Measurements from ENCODE around the gene ABCG4. TPM values are rescaled to one million over a fixed set of nuclear protein-coding genes. Genes with fewer than 3 reads are reported as not detected.
A peak's percentile ranks its signal among the peaks of the same experiment; 100 is the strongest.

ABCG4 gene
- total RNA-seq, 1 experiment from 2014 or later: 1.9 TPM

DNA sequence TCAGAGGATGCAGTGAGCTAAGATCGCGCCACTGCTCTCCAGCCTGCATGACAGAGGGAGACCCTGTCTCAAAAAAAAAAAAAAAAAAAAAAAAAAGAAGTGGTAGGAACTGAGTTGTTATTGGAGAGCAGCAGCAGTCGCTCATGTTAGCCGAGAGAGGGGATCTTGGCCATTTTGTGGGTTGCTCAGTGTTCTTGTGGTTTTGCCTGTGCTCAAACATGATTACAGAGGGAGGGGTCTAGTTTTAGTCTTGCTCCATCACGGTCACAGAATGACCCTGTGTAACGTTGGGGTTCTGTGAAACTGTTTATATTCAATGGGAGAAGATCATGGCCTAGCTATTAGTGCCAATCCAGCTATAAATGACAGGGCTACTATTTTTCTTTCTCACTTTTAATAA lies 49.1 kb upstream of the ABCG4 start:
- no TSS peak for BruUV-seq (replicated peaks)
- ChIA-PET RAD21 (ENCODE audit: low non-redundant PET in 1 of 2, low total read pairs in 2 of 2, uncharacterized antibody in 2 of 2, unreplicated experiment in 2 of 2) (no interaction called here), POLR2A (no interaction called here), CTCF (interaction anchor here (0.6 to 0.7 kb wide), 2 partner anchors 229 to 332 kb away, joined by 4 to 5 read pairs; no protein-coding TSS in a partner anchor)
- Histone ChIP-seq H3K27me3 (ENCODE audit: insufficient read depth, low read length) (no peaks in the 10 kb centered on the region), H3K9ac (ENCODE audit: low read length) (peak overlapping the region; percentile 81; the same call in 1 of the 2 replicates), H3K4me3 (replicated peaks in 1 of 2; ENCODE audit: low read depth in 1 of 2, low read length in 2 of 2) (peak overlapping the region; percentile 58 to 78), H3K4me2 (ENCODE audit: low read length) (peak overlapping the region; percentile 89), H3K9me2 (ENCODE audit: insufficient read depth) (no peaks in the 10 kb centered on the region), H3K27ac (ENCODE audit: low read depth, low read length) (peak overlapping the region; percentile 96; the same call in 1 of the 2 replicates), H4K20me1 (ENCODE audit: insufficient read depth) (no peaks in the 10 kb centered on the region), H3K79me2 (ENCODE audit: insufficient read depth, low read length) (peaks cover 37% of the 10 kb centered on the region), H3K4me1 (ENCODE audit: control insufficient read depth in 1 of 2, insufficient read depth in 2 of 2, low read length in 2 of 2) (peaks cover 30 to 40% of the 10 kb centered on the region in 2 experiments), H2AFZ (ENCODE audit: low read depth, low read length, poor library complexity, severe bottlenecking) (no peak overlapping the region), H3K36me3 (ENCODE audit: control insufficient read depth in 1 of 2, insufficient read depth in 2 of 2, low read length in 2 of 2) (peaks cover 10 to 25% of the 10 kb centered on the region in 2 experiments; a peak in 3 of 4 replicates), H3K9me3 (ENCODE audit: control insufficient read depth in 1 of 2, insufficient read depth in 1 of 2, low read depth in 1 of 2, low read length in 2 of 2) (no peaks in the 10 kb centered on the region)
- intact Hi-C loops (cut with micrococcal nuclease): loop anchor here (2.0 to 10.0 kb wide), 6 partner anchors 69 to 373 kb away; partner anchors contain the start of genes NLRX1 and USP2
- no peak for TF ChIP-seq ZNF274 (IDR thresholded peaks at IDR 0.05; ENCODE audit: low read depth, low read length)
- TF ChIP-seq, protein P1, sequence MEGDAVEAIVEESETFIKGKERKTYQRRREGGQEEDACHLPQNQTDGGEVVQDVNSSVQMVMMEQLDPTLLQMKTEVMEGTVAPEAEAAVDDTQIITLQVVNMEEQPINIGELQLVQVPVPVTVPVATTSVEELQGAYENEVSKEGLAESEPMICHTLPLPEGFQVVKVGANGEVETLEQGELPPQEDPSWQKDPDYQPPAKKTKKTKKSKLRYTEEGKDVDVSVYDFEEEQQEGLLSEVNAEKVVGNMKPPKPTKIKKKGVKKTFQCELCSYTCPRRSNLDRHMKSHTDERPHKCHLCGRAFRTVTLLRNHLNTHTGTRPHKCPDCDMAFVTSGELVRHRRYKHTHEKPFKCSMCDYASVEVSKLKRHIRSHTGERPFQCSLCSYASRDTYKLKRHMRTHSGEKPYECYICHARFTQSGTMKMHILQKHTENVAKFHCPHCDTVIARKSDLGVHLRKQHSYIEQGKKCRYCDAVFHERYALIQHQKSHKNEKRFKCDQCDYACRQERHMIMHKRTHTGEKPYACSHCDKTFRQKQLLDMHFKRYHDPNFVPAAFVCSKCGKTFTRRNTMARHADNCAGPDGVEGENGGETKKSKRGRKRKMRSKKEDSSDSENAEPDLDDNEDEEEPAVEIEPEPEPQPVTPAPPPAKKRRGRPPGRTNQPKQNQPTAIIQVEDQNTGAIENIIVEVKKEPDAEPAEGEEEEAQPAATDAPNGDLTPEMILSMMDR (IDR thresholded peaks at IDR 0.05 in 2 of 3, conservative IDR thresholded peaks at IDR 0.05 in 1 of 3; ENCODE audit: borderline replicate concordance in 1 of 3, insufficient read depth in 1 of 3, low read depth in 2 of 3, low read length in 2 of 3): no peak
- DNase-seq (ENCODE audit: low read depth, low spot score): no peak
- ATAC-seq: no peak

DNA sequence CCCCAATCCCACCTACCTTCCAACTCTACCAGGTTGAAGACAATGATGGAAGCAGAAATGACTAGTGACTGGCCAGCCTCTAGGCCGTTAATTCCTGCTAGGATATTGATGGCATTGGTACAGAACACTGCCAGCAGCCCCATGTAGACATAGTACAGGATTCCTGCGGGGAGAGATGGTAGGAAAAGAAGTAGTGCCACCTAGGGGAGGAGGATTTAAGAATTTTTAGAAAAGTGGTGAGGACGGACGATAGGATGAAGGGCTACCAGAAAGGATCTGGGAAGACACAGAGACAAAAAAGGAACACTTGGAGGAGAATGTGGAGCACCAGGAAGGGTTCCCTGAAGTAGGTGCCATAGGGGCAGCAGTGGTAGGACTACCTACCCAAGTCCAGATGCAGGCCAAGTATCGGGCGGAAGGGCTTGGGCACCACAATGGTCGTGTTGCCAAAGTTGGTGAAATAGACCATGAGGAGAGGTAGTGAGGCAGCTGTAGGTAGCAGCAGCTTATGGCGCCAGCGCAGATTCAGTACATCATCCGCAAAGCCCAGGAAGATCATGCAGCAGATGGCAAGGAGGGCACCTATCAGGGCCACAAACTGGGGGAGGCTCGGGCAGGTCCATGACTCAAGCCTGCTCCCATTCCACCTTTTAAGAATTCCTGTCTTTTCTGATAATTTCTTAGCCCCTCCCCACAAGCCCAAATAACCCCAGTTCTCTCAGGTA lies 48.4 kb upstream of the ABCG4 start:
- Histone ChIP-seq H3K27me3 (ENCODE audit: insufficient read depth, low read length) (no peaks in the 10 kb centered on the region), H3K4me1 (ENCODE audit: control insufficient read depth in 1 of 2, insufficient read depth in 2 of 2, low read length in 2 of 2) (peaks cover 30 to 40% of the 10 kb centered on the region in 2 experiments), H2AFZ (ENCODE audit: low read depth, low read length, poor library complexity, severe bottlenecking) (no peak overlapping the region), H3K9ac (ENCODE audit: low read length) (peak overlapping the region; percentile 81), H3K4me3 (replicated peaks in 1 of 2; ENCODE audit: low read depth in 1 of 2, low read length in 2 of 2) (peak overlapping the region; percentile 58 to 78), H3K79me2 (ENCODE audit: insufficient read depth, low read length) (peaks cover 32% of the 10 kb centered on the region), H4K20me1 (ENCODE audit: insufficient read depth) (no peaks in the 10 kb centered on the region), H3K9me3 (ENCODE audit: control insufficient read depth in 1 of 2, insufficient read depth in 1 of 2, low read depth in 1 of 2, low read length in 2 of 2) (no peaks in the 10 kb centered on the region), H3K27ac (ENCODE audit: low read depth, low read length) (peak overlapping the region; percentile 96), H3K36me3 (ENCODE audit: control insufficient read depth in 1 of 2, insufficient read depth in 2 of 2, low read length in 2 of 2) (peaks cover 10 to 25% of the 10 kb centered on the region in 2 experiments; a peak in 3 of 4 replicates), H3K4me2 (ENCODE audit: low read length) (peak overlapping the region; percentile 89), H3K9me2 (ENCODE audit: insufficient read depth) (no peaks in the 10 kb centered on the region)
- ChIA-PET POLR2A (no interaction called here), CTCF (no interaction called here), RAD21 (ENCODE audit: low non-redundant PET in 1 of 2, low total read pairs in 2 of 2, uncharacterized antibody in 2 of 2, unreplicated experiment in 2 of 2) (no interaction called here)
- DNase-seq (ENCODE audit: low read depth, low spot score) (peak; percentile 61), ATAC-seq (0 out of 2 replicates have a peak, but pooled peaks have one; percentile 3)
- TF ChIP-seq, protein P1 (IDR thresholded peaks at IDR 0.05 in 2 of 3, conservative IDR thresholded peaks at IDR 0.05 in 1 of 3; ENCODE audit: borderline replicate concordance in 1 of 3, insufficient read depth in 1 of 3, low read depth in 2 of 3, low read length in 2 of 3): peak in 2 of 3 experiments; percentile 61 to 63; a peak in 4 of 6 replicates
- TF ChIP-seq SIN3A (IDR thresholded peaks at IDR 0.05; ENCODE audit: low read depth) (no peak), ELF1 (IDR thresholded peaks at IDR 0.05; ENCODE audit: borderline replicate concordance, low read depth) (no peak), POLR2A (IDR thresholded peaks at IDR 0.05; ENCODE audit: borderline replicate concordance, extremely low read depth, insufficient read depth, insufficient read length) (no peak)
- BruUV-seq (replicated peaks): no TSS peak
- intact Hi-C loops (cut with micrococcal nuclease): loop anchor here (2.0 to 10.0 kb wide), 6 partner anchors 68 to 372 kb away; partner anchors contain the start of genes NLRX1 and USP2
